Measurements from ENCODE around the gene WARS2.
"Not testable (repeated sequence)": the region's sequence is repeated elsewhere in the genome, so short reads cannot be mapped to it uniquely, and the experiment has no call there.

WARS2 gene

DNA sequence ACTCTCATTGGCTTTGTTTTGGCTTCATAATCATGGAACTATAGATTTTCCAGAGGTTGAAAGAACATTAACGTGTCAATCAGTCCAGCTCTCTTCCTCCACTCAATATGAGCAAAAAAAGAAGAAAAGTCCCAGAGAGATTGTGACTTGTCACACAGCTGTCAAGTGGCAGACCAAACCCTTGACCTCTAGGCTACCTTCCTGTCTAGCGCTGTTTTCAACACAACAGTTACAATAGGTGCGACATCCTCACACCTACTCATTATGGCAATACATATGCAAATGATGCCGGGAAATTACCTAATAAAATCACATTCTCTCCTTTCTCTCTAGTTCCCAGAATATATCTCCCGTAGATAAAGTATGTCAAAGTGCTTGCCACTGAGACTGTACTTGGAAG, 1.1 kb downstream of the WARS2 start:
- DNase-seq: no peak

DNA sequence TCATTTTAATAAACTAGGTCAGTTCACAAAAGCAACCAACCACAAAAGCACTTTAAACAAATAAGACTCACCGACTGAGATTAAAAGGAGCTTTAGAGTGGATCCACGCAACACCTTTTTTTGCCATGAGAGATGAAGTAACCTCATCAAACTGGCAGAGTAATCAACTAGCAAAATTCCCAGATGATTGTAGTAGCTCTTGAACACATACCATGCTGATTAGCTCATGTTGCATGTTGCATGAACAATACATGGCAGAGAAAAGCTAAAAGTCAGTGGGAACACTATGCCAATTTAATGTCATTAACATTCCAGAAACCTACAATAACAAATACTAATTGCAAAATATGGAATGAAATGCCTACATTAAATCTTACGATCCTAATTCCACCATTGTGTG, 4.1 kb downstream of the WARS2 start:
- DNase-seq: peak; percentile 63

DNA sequence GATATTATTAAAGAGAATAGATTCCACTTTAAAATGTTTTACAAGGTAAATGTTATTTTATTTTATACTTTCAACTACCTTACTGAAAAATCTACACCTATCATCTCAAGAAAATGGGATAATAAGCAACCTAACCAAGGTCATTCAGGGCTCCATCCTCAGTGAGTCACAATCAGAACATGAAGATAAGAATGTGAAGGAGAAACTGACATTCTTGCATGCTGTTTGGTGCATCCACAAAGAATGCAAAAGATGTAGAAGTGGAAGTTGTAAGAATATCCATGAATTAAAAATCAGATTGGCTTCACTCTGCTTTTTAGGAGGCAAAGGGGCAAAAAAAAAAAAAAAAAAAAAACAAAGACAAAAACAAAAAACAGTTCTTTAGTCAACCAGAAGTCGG, 6.5 kb downstream of the WARS2 start:
- peak; percentile 77 for DNase-seq

DNA sequence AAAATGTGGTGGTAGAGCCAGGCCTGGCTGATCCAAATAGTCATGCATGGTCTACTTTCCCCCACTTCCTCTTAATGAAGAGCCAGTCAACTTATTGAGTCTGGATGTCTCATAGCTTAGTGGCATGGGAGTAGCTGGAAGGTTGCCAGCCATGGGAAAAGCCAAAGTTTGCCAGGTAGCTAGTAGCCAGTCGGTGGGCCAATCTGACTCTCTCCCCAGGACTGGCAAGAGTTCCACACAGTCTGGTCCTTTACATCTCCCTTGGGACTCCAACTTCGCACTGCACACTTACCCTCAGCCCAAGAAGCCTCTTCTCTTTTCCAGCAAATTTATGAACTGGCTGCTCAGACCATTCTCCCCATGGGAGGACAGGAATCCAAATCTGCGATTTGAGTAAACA, 8.3 kb downstream of the WARS2 start:
- DNase-seq: no peak

DNA sequence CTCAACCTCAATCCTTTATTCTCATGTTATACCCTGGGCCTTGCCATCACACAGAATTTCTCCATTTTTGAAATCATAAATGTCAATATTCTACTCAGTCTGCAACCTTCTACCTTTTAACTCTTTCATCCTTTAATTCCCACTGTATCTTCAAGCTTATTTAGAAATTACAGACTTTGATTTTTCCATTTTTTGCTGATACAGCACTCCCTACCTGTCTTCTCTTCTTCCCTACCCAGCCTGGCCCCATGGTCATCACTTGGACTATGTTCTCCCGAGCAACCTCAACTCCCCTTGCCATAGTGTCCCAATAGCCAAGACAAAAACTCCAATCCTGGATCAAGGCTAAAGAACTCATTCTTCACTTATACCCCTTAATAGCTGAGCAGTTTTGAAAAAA, 14.6 kb downstream of the WARS2 start:
- no peak for DNase-seq

DNA sequence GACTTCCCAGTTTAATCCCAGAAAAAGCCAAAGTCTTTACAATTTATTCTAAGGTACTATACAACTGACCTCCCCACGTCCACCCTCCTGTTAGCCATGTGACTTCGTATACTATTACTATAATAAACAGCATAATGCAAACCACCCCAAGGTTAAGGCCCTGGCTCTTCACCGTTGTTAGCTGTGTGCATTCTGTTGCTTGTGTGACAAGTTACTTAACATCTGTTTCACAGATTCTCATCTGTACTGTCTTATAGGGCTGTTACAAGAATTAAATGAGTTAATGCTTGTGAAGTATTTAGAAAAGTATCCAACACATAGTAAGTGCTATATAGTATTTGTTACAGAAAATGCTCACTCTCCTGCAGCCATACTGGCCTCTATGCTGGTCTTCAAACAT, 15.7 kb downstream of the WARS2 start:
- DNase-seq: no peak

DNA sequence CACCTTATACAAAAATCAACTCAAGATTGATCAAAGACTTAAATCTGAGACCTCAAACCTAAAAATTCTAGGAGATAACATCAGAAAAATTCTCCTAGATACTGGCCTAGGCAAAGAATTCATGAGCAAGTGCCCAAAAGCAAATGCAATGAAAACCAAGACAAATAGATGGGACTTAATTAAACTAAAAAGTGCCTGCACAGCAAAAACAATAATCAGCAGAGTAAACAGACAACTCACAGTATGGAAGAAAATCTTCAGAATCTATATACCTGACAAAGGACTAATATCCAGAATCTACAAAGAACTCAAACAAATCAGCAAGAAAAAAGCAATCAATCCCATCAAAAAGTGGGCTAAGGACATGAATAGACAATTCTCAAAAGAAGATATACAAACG, 18.6 kb downstream of the WARS2 start:
- not testable (repeated sequence) for DNase-seq

DNA sequence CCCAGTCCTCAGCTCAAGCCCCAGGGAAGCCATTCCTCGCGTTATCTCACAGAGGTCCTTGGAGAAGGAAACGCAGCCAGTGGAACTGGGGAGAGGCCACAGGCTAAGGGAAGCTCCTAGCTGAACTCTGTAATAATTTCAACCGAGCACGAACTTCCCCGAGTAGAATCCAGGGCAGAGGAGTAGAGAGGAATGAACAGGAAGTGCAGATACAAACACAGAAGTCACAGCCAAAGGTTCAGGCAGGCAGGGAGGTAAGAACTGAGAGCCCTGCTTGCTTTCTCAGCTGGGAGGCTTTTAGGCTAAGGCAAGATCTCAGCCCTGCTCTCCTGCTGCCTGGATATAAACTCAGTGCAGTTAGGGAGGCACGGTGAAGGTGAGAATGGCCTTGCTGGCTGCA, 23.7 kb downstream of the WARS2 start:
- no peak for DNase-seq

DNA sequence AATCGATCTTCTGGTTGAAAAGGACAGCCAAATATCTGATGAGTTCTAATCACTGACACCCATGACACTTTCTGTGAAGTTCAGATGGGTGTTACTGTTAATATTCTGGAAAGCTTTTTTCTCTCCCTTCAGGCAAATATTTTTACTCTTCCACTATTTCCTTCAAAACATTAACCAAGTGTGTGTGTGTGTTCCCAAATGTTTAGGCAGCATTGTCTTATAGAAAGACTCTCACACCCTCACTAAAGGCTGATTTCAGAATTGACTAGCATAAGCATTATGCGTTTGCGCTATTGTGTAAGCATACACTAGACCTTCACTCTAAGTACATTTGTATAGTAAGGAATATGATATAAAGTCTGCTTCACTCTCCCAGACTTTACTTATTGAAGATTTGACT, 24.7 kb downstream of the WARS2 start:
- no peak for DNase-seq

DNA sequence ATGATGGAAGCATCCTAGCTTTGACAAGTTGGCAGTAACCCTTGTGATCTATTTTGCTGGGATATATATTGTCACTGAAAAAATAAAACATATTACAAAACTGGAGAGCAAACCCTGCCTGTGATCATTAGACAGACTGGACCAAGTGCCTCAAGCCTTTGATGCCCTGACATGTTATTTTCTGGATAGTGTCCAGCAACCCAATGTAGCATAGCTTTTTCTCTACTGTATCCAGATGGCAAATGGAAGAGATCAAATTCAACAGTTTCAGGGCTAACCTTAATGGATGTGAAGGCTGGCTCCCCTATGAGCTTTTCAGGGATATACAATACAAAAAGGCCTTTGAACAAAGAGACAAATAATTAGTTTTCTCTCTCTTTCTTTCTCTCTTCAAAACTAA, 25.1 kb downstream of the WARS2 start:
- DNase-seq: no peak

DNA sequence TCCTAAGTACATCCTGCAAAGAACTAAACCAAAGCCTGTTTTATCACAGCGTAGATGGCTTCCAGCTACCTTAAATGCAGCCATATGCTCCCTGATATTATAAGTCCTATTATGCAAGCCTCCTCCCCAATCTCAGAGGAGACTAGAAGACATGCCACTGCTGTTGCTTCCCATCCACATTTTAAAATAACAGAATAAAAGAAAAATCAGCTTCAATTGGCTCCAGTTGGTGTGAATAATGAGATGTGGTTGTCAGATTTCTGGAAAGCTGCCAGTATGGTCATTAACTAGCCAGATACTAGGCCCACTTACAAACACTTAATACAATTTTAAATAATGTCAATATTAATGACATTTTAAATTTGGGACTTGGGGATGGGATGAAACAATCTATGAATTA, 25.7 kb downstream of the WARS2 start:
- no peak for DNase-seq

DNA sequence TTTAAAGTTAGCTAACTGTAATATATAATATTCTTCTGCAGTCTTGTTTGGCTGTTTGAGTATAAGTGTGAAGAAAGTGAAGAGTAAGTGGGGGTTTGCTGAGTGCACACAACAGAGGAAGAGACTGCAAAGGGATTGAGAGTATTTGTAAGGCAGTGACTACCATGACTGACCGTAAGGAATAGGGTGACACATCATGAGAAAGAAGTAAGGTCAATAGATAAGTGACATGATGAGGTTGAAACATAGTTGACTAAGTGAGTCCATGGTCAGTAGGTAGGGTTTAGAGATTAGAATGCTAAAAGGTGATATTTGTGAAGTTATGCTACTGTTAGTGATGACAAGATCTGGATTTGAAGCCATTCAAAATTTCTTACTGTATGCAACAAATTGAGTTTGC, 27.7 kb downstream of the WARS2 start:
- DNase-seq: no peak

DNA sequence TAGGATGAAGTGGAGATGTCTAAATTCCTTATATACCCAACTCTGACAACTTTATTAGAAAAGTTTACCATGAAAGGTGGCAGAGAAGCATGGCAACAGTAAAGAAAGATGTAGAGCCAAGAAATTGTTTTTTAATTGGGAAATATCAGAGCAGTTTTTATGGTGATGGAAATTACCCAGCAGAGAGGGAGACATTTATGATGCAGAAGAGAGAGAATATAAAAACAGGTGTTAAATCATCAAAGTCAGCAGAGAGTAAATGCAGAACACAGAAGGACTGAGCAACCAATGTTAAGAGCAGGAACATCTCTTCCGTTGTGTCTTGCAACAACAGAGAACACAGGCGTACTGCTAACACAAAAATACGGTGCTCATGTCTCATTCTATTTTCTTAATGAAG, 28.2 kb downstream of the WARS2 start:
- no peak for DNase-seq

DNA sequence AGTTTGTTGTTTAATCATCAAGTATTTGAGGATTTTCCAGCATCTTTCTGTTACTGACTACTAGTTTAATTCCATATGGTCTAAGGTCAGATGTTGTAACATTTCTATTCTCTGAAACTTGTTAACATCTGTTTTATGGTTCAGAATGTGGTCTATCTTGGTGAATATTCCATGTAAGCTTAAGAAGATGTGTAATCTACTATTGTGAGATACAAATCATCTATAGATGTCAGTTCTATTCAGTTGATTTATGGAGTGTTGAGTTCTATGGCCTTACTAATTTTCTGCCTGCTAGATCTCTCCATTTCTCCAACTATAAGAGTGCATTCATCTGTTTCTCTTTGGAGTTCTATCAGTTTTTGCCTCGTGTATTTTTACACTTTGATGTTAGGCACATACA, 31.5 kb downstream of the WARS2 start:
- DNase-seq: peak; percentile 83

DNA sequence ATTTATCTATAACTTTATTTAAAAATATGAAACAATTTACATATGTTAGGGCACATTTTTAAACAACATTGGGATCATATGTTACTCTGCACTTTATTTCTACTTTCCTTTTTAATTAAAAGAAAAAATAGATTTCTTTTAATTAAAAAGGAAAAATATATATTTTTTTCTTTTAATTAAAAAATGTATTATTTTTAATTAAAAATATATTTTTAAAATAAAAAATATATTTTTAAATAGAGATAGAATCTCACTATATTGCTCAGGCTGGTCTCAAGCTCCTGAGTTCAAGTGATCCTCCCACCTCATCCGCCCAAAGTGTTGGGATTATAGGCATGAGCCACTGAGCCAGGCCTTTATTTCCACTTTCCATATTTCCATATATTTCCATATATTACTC, 36.7 kb downstream of the WARS2 start:
- DNase-seq: no peak

DNA sequence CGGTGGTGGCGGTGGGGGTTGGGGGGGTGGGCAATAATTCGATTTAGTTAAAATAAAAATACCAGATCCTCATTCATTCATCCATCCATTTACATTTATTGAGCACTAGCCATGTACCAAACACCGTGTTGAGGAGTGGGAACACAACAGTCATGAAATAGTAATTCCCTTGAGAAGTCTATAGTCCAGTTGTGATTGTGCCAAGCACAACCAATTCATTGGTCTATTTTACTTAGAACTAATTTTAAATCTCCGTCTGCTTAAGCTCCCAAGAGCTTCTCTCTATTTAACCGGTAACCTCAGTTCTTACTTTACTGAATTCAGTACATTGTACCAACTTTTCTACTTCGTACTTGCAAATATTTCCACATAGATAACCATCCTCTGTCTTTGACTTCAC, 38.4 kb downstream of the WARS2 start:
- no peak for DNase-seq

DNA sequence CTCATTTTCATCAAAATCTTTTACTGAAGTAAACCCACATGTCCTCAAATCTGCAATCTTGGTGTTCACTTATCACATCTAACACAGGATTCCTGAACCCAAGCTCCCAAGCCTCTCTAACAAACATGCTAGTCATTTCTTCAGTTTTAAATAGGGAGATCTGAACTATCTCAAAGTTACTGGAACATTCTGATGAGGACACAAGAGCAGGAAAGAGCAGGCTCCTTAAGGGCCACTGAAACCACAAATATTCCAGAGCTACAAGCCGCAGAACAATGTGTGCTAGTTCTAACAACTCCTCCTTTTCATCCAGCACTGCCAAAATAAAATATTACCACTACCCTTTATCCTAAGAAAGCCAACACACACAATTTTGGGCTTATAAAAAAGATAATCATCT, 38.9 kb downstream of the WARS2 start:
- peak; percentile 71 for DNase-seq

DNA sequence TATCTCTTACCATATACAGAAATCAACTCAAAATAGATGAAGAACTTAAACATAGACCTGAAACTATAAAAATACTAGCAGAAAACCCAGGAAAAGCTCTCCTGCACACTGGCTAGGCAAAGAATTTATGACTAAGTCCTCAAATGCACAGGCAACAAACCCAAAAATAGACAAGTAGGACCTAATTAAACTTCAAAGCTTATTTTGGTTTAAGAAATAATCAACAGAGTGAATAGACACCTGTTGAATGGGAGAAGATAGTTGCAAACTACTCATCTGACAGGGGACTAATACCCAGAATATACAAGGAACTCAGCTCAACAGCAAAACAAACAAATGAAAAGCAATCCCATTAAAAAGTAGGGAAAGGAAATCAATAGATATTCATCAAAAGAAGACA, 40.7 kb downstream of the WARS2 start:
- no peak for DNase-seq

DNA sequence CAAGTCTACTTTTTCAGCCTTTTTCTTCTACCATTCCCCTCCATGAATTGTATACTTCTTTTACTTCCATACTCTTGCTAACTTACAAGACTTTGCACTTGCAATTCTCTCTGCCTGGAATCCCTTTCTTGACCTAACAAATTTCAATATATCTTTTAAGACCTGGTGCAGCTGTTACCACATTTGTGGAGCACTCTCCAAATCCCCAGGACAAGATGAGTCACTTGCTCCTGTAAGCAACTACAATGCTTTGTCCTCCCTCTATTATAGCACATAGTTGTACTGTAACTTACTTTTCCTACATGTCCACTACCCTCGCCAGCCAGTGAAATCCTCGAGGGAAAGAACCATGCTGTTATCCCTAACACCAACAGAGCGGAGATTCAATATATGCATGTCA, 43.1 kb downstream of the WARS2 start:
- peak; percentile 28 for DNase-seq

DNA sequence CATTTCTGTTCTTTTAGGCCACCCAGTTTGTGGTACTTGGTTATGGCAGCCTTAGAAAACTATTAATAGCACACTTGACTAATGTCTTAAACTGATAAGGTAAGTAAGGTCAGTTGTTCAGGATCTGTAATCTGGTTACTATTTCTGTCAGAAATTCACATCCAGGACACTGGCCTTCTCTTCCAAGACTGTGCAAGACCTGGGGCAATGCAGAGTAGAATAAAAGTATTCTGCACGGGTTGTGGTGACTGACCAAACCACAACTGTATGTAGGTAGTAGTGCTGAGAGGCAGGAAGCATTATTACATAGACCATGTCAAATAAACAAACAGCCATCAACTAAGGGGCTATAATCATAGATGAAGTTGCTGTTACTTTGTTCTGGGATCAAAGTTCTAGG, 46.7 kb downstream of the WARS2 start:
- no peak for DNase-seq

DNA sequence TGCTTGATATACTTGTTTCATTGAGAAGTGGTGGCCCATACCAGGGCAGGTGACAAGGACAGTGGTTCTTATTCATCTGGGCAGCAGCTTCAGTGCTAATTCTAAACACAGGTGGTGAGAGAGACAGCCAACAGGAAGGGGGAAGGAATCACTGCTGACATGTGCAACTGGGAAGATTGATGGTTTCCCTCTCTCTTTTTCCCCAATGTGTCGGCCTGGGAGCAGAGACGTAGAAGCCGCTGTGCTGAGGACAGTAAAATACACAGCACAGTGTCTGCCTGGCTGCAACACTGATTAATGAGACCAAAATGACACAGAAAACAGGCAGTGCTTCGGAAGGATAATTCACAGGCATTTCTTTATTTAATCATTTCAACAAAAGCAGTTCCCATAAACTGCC, 48.8 kb downstream of the WARS2 start:
- peak; percentile 18 for DNase-seq

DNA sequence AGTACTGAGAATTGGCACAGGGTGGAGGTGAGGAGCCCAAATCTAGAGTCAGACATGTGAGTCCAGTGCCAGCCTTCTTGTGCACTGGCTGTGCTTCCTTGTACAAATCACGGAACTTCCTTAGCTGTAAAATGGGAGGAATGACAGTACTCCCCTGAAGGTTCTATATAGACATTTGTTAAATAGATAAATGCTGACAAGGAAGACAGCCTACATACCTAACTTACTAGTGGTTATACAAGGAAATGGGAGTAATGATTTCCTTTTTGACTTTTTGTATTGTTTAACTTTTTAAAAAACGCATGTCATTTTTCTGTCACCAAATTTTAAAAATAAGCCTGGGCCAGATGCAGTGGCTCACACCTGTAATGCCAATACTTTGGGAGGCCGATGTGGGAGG, 50.2 kb downstream of the WARS2 start:
- DNase-seq: no peak

DNA sequence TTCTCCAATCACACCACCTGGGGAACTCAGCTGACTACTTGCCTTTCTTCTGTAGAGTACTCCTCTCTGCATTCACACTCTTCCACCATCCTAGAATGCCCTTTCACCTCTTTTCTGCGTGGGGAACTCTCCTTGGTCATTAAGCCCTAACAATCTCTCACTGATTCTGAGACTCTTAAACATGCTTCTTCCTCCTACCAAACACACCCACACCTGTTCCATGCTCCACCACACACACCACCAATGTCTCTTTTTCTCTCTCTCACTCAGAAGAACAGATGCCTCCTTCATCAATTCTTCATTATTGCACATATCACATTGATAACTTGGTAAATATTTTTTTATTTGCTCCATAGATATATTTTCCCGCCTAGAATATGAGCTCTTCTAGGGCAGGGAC, 53.6 kb downstream of the WARS2 start:
- DNase-seq: no peak

DNA sequence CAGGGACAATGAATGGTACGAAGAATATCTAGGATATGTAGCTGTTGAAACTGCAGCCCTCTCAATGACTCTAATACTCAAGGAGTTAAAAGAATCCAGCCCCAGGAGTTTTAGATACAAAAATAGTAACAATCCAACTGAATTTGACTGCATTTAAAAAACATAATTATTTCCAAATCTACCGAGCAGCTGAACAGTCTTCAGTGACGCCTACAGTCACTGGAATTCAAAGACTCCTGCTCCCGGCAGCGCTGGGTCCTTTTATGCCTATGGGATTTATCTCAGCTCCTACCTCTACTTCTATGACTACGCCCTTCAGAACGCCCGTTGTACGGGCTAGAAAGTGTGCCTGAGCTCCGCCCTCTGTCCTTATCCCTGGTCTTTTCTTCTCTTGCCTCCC, 55.7 kb downstream of the WARS2 start:
- DNase-seq: peak; percentile 10

DNA sequence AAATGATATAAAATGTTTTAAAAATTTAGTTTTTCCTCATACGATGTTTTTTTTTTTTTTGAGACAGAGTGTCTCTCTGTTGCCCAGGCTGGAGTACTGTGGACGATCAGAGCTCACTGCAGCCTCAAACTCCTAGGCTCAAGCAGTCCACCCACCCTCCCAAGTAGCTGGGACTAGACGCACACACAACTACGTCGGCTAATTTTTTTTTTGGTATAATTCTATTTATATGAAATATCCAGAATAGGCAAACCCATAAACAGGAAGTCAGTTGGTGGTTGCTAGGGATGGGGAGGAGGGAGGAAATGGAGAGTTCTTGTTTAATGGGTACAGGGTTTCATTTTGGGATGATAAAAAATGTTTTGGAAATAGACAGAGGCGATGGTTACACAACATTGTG, 56.5 kb downstream of the WARS2 start:
- no peak for DNase-seq

DNA sequence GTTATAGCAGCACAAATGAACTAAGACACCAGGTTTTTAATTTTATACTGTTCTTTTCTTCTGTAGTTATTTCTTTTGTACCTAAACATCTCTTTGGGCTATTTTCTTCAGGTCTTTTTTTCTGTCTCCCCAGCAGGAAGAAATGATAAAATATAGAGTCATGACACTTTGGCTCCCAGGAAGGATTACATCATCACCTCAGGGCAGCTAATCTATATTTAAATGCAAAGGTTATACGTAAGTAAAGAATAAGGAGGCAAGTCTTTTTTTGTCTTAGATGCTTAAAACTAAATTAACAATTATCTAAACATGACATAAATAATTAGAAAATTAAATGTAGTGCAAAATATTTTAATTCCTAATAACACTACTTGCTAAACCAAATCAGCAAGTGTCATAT, 57.0 kb downstream of the WARS2 start:
- DNase-seq: no peak

Measured in fibroblast of skin of abdomen (primary cell).